Measurements from ENCODE around the gene HPCAL1. TPM values are rescaled to one million over a fixed set of nuclear protein-coding genes. Genes with fewer than 3 reads are reported as not detected.

HPCAL1 gene
- 164 to 228 TPM (median 226 TPM) in 5 replicates for total RNA-seq (2022; extraction: Qiagen RNA extraction; ENCODE audit: low read depth)

DNA sequence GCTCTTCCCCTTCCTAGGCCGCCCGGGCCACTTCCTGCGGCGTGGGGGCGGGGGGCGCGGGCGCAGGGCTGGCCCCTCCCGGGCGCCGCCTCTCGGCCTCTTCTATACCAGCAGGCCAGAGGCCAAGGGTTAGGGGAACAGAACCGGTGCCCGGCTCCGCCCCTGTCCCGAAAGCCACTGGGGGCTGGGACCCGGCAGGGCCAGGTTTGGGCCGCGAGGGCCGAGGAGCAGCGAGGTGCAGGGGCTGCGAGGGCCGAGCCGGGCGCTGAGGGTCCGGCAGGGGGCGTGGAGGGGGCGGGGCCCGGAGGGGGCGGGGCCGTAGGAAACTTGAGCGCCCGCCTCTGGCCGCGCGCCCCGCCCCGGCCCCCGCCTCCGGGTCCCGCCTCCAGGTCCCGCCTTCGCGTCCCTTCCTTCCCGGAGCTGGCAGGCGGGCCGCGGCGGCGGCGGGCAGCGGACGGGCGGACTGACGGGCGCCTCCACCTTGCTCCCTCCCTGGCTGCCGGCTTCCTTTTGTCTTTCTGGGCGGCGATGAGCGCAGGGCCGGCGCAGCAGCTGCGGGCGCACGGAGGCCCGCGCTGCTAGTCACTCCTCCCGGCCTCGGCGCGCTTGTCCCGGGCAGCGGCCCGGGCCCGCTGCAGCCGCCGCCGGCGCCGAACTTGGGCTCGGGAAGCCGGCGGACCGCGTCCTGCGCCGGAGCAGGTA, at the start of gene HPCAL1:
Gene HPCAL1 (plus strand): TSS at position 426 of the 702 bp plus-strand sequence. CDS start 116,854 bp downstream, outside the sequence.

DNA sequence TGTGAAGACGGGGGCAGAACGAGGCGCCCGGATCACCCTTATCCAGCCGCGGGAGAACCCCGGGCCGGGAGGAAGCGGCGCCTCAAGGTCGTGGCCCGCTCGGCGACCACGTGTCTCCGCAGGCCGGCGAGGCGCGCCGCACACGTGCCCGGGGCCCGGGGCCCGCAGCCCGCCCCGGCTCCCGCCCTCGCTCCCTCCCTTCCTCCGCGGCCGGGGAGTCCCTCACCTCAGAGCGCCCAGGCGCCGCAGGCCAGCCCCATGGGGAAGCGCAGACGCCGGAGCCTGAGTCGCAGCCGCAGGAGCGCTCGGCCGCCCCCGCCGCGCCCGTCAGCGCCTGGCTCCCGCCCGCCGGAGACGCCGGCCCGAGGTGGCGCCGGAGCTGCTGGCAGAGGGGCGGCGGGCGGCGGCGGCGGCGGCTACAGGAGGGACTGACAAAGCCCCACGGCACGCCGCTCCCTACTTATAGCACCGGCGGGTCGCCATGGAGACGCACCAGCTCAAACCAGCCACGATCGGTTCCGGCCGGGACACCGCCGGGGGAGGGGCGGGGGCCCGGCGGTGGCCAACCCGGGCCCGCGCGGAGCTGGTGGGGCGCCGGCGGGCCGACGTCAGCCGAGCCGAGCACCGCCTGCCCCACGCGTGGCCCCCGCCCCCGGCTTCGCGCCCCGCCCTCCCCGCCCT, 145.3 kb downstream of the HPCAL1 start, which contains the start of gene ODC1:
Gene ODC1 (minus strand): TSS at position 433 of the 681 bp plus-strand sequence. CDS start 3,295 bp downstream, outside the sequence.

Other genes starting within 250 kb of the HPCAL1 start
- 1.2 to 1.5 TPM (median 1.3 TPM) in 5 replicates for gene CYS1, start 222.5 kb upstream of the HPCAL1 start, total RNA-seq (2022; extraction: Qiagen RNA extraction; ENCODE audit: low read depth)
- gene RRM2, start 180.2 kb upstream of the HPCAL1 start, total RNA-seq (2022; extraction: Qiagen RNA extraction; ENCODE audit: low read depth): 164 to 245 TPM (median 239 TPM) in 5 replicates
- gene ODC1, start 145.4 kb downstream of the HPCAL1 start, total RNA-seq (2022; extraction: Qiagen RNA extraction; ENCODE audit: low read depth): 145 to 170 TPM (median 156 TPM) in 5 replicates